ENCODE data around the gene NSL1. TPM values are rescaled to one million over a fixed set of nuclear protein-coding genes. Genes with fewer than 3 reads are reported as not detected.

The NSL1 gene
- total RNA-seq, 1 donor from 2014 or later: 28.7 TPM

GRCh38 chr1:212702672-212703071, 88.9 kb downstream of the NSL1 start:
- H3K4me3 Mint-ChIP-seq (ENCODE audit: unreplicated experiment): no peak overlapping the region
- H3K27ac Mint-ChIP-seq (ENCODE audit: unreplicated experiment): no peak overlapping the region
- no peaks in the 10 kb centered on the region for H3K36me3 Mint-ChIP-seq (ENCODE audit: unreplicated experiment)
- H3K9me3 Mint-ChIP-seq (ENCODE audit: unreplicated experiment): no peaks in the 10 kb centered on the region
- TF ChIP-seq CTCF (IDR thresholded peaks at IDR 0.05): no peak
- peaks cover 9% of the 10 kb centered on the region for H3K4me1 Mint-ChIP-seq (ENCODE audit: unreplicated experiment)
- H3K27me3 Mint-ChIP-seq (ENCODE audit: unreplicated experiment): peaks cover 8% of the 10 kb centered on the region
- no peak for DNase-seq (ENCODE audit: extremely low spot score, unreplicated experiment)

GRCh38 chr1:212701910-212702309, 89.7 kb downstream of the NSL1 start:
- peaks cover 9% of the 10 kb centered on the region for H3K4me1 Mint-ChIP-seq (ENCODE audit: unreplicated experiment)
- no peak for TF ChIP-seq CTCF (IDR thresholded peaks at IDR 0.05)
- no peak for DNase-seq (ENCODE audit: extremely low spot score, unreplicated experiment)
- H3K27me3 Mint-ChIP-seq (ENCODE audit: unreplicated experiment): peaks cover 11% of the 10 kb centered on the region
- H3K4me3 Mint-ChIP-seq (ENCODE audit: unreplicated experiment): no peak overlapping the region
- H3K27ac Mint-ChIP-seq (ENCODE audit: unreplicated experiment): no peak overlapping the region
- H3K36me3 Mint-ChIP-seq (ENCODE audit: unreplicated experiment): no peaks in the 10 kb centered on the region
- no peaks in the 10 kb centered on the region for H3K9me3 Mint-ChIP-seq (ENCODE audit: unreplicated experiment)

GRCh38 chr1:212700892-212701819, 90.4 kb downstream of the NSL1 start:
- no peaks in the 10 kb centered on the region for H3K36me3 Mint-ChIP-seq (ENCODE audit: unreplicated experiment)
- DNase-seq (ENCODE audit: extremely low spot score, unreplicated experiment): peak; percentile 82
- peak overlapping the region; percentile 59 for H3K27ac Mint-ChIP-seq (ENCODE audit: unreplicated experiment)
- peaks cover 14% of the 10 kb centered on the region for H3K27me3 Mint-ChIP-seq (ENCODE audit: unreplicated experiment)
- no peaks in the 10 kb centered on the region for H3K9me3 Mint-ChIP-seq (ENCODE audit: unreplicated experiment)
- TF ChIP-seq CTCF (IDR thresholded peaks at IDR 0.05): peak; percentile 21
- H3K4me1 Mint-ChIP-seq (ENCODE audit: unreplicated experiment): peaks cover 9% of the 10 kb centered on the region
- H3K4me3 Mint-ChIP-seq (ENCODE audit: unreplicated experiment): peak overlapping the region; percentile 73

DNA sequence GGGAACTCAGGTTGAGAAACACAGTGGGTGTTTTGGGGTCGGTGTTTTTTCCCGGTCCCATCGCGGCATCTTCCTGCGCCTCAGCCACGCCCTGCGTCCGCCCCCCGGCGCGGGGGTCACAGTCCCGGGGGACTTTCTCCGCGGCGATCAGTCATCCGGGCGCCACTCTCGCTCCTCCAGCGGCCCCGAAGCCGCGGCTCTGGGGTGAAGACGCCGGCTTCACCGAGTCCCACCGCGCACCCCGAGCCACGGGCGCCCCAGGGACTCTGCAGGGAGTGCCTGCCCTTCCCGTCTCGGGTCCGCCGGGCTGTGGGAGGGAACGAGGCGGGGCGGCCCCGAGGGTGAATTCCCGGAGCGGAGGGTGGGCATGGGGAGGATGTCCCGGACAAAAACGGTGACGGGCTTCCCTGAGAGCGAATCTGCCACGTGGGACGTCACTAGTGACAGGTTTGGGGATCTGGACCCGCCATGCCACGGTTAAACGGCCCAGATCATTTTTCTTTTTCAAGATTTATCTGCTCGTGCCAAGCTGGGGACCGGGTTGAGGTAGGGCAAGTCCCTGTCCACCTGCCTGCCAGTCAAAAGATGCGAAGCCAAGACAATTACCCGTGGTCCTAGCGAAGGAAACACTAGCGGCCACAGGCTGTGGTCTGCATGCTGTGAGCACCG, 91.2 kb downstream of the NSL1 start:
- H3K36me3 Mint-ChIP-seq (ENCODE audit: unreplicated experiment): no peaks in the 10 kb centered on the region
- H3K4me3 Mint-ChIP-seq (ENCODE audit: unreplicated experiment): peak overlapping the region; percentile 73
- DNase-seq (ENCODE audit: extremely low spot score, unreplicated experiment): peak; percentile 86
- TF ChIP-seq CTCF (IDR thresholded peaks at IDR 0.05): no peak
- H3K27ac Mint-ChIP-seq (ENCODE audit: unreplicated experiment): peak overlapping the region; percentile 59
- H3K4me1 Mint-ChIP-seq (ENCODE audit: unreplicated experiment): peaks cover 9% of the 10 kb centered on the region
- no peaks in the 10 kb centered on the region for H3K9me3 Mint-ChIP-seq (ENCODE audit: unreplicated experiment)
- H3K27me3 Mint-ChIP-seq (ENCODE audit: unreplicated experiment): peaks cover 14% of the 10 kb centered on the region

DNA sequence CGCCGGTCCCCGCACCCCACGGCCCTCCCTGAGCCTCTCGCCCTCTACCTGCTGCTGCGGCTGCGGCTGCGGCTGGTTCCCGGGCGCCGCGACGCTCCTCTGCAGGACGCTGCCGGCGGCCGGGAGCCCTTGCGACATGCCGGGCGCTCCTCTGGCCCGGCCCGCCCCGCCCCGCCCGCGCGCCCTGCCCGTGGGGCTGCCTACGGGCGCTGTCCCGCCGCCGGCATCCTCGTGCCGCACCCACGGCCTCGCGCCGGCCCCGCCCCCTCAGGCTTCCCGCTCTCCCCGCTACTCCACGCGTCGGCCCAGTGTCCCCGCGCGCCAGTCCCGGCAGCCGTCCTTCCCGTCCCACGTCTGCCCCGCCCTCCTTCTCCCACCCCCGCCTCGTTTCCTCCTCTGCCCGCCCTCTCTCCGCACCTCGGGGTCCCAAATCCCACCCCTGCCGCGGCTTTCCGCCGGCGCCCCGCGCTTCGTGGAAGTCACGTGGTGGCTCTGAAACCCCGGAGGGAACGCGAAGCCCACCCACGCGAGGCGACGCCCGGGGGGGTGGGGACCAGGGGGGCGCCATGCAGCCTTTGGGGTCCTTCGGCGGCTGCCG, 91.9 kb downstream of the NSL1 start, which contains the start of gene BATF3:
BATF3 (minus strand) TSS at position 216 of the 598 bp plus-strand sequence; CDS start at position 138, 78 bp downstream.
- DNase-seq (ENCODE audit: extremely low spot score, unreplicated experiment): no peak
- Mint-ChIP-seq H3K27ac (ENCODE audit: unreplicated experiment) (peak within 1 kb of the TSS; percentile 59), H3K4me3 (ENCODE audit: unreplicated experiment) (peak within 1 kb of the TSS; percentile 73), H3K9me3 (ENCODE audit: unreplicated experiment) (no peaks in the 10 kb centered on the region), H3K27me3 (ENCODE audit: unreplicated experiment) (peaks cover 14% of the 10 kb centered on the region), H3K4me1 (ENCODE audit: unreplicated experiment) (peaks cover 9% of the 10 kb centered on the region), H3K36me3 (ENCODE audit: unreplicated experiment) (no peaks in the 10 kb centered on the region)
- TF ChIP-seq CTCF (IDR thresholded peaks at IDR 0.05): no peak

All from osteocyte (in vitro differentiated cells).